ENCODE measurements around the gene CA4.

The CA4 gene

GRCh38 chr17:60155427-60155814 is 5.6 kb downstream of the CA4 start:
- DNase-seq (ENCODE audit: low read depth): no peak

- no peak for DNase-seq (ENCODE audit: low read depth)
Measured at GRCh38 chr17:60155815-60156214, 6.0 kb downstream of the CA4 start.

GRCh38 chr17:60156746-60157145 is 7.0 kb downstream of the CA4 start:
- no peak for DNase-seq (ENCODE audit: low read depth)

- DNase-seq (ENCODE audit: low read depth): no peak
Measured at GRCh38 chr17:60157487-60158040, 7.8 kb downstream of the CA4 start.

GRCh38 chr17:60158751-60159478 is 9.1 kb downstream of the CA4 start:
- no peak for DNase-seq (ENCODE audit: low read depth)

- no peak for DNase-seq (ENCODE audit: low read depth)
Measured at GRCh38 chr17:60159479-60159866, 9.7 kb downstream of the CA4 start.

- no peak for DNase-seq (ENCODE audit: low read depth)
Measured at GRCh38 chr17:60160829-60161501, 11.2 kb downstream of the CA4 start.

GRCh38 chr17:60161598-60162330 is 12.0 kb downstream of the CA4 start:
- no peak for DNase-seq (ENCODE audit: low read depth)

GRCh38 chr17:60163108-60163784 is 13.5 kb downstream of the CA4 start:
- no peak for DNase-seq (ENCODE audit: low read depth)

- DNase-seq (ENCODE audit: low read depth): no peak
Measured at GRCh38 chr17:60164164-60164563, 14.4 kb downstream of the CA4 start.

GRCh38 chr17:60164697-60165096 is 14.9 kb downstream of the CA4 start:
- DNase-seq (ENCODE audit: low read depth): no peak

- DNase-seq (ENCODE audit: low read depth): no peak
Measured at GRCh38 chr17:60165223-60165622, 15.4 kb downstream of the CA4 start.

GRCh38 chr17:60165971-60166370 is 16.2 kb downstream of the CA4 start:
- DNase-seq (ENCODE audit: low read depth): no peak

- DNase-seq (ENCODE audit: low read depth): no peak
Measured at GRCh38 chr17:60167065-60167741, 17.4 kb downstream of the CA4 start.

GRCh38 chr17:60168654-60169053 is 18.9 kb downstream of the CA4 start:
- DNase-seq (ENCODE audit: low read depth): no peak

GRCh38 chr17:60169921-60170817 is 20.4 kb downstream of the CA4 start:
- DNase-seq (ENCODE audit: low read depth): peak; percentile 26

- peak; percentile 11 for DNase-seq (ENCODE audit: low read depth)
Measured at GRCh38 chr17:60170835-60171752, 21.3 kb downstream of the CA4 start.

- DNase-seq (ENCODE audit: low read depth): no peak
Measured at GRCh38 chr17:60171753-60172079, 21.9 kb downstream of the CA4 start.

GRCh38 chr17:60173304-60173819 is 23.6 kb downstream of the CA4 start:
- peak; percentile 73 for DNase-seq (ENCODE audit: low read depth)

Data from stromal cell of bone marrow (primary cell).